WTC11 (cell line): ENCODE results near the gene SLC35F4. TPM values are rescaled to one million over a fixed set of nuclear protein-coding genes. Genes with fewer than 3 reads are reported as not detected.
A peak's percentile ranks its signal among the peaks of the same experiment; 100 is the strongest.

Experiments used
- ATAC-seq: fragments of 200-7000 bp; cut with Tn5 transposase; 2 replicates; pipeline ENCODE4 v1.10.0; 2021; ENCODE audit warnings: mild to moderate bottlenecking, moderate library complexity
- CTCF ChIA-PET: fragments of 300-600 bp; sonication (Branson Sonifier 250); formaldehyde crosslinking; loops from one replicate; lab custom pipeline; 2021; ENCODE audit warnings: antibody characterized with exemption; lab: Charles Lee
- POLR2A ChIA-PET: fragments of 350-600 bp; sonication (Branson Sonifier 250); formaldehyde crosslinking; loops from one replicate; lab custom pipeline; 2021; ENCODE audit warnings: antibody characterized with exemption; lab: Charles Lee
- DNase-seq: peaks from one replicate; pipeline ENCODE4 v3.0.0; 2021; ENCODE audit warnings: low spot score
- H3K27ac Mint-ChIP-seq: 2 replicates; pipeline ENCODE4 v1.8.0; 2021; ENCODE audit warnings: mixed read lengths
- H3K27me3 Mint-ChIP-seq: 2 replicates; pipeline ENCODE4 v1.8.0; 2021; ENCODE audit warnings: low read depth, mild to moderate bottlenecking, moderate library complexity, mixed read lengths
- H3K36me3 Mint-ChIP-seq: 2 replicates; pipeline ENCODE4 v1.8.0; 2021; ENCODE audit warnings: mixed read lengths
- H3K4me1 Mint-ChIP-seq: 2 replicates; pipeline ENCODE4 v1.8.0; 2022; ENCODE audit warnings: mixed read lengths
- H3K4me3 Mint-ChIP-seq: 2 replicates; pipeline ENCODE4 v1.8.0; 2021; ENCODE audit warnings: mild to moderate bottlenecking, moderate library complexity, mixed read lengths
- H3K9me3 Mint-ChIP-seq: 2 replicates; pipeline ENCODE4 v1.8.0; 2021; ENCODE audit warnings: mixed read lengths
- CREM ChIP-seq: sonication (generic); formaldehyde crosslinking; IDR thresholded peaks from 2 replicates; pipeline ENCODE4 v1.8.1; 2022; ENCODE audit warnings: mild to moderate bottlenecking, missing genetic modification reagents, moderate library complexity
- ETV6 ChIP-seq: sonication (generic); formaldehyde crosslinking; IDR thresholded peaks from 2 replicates; pipeline ENCODE4 v1.8.1; 2022; ENCODE audit warnings: mild to moderate bottlenecking, missing genetic modification reagents
- FOXJ3 ChIP-seq: sonication (generic); formaldehyde crosslinking; IDR thresholded peaks from 2 replicates; pipeline ENCODE4 v1.9.0; 2021; ENCODE audit warnings: missing genetic modification reagents, mild to moderate bottlenecking, borderline replicate concordance
- GRHL2 ChIP-seq: fragments of 250-450 bp; sonication (Bioruptor Pico); IDR thresholded peaks from 2 replicates; pipeline ENCODE4 v1.8.0; 2022; ENCODE audit warnings: mild to moderate bottlenecking, moderate library complexity; ENCODE audit not compliant: insufficient replicate concordance, severe bottlenecking
- JUN ChIP-seq: sonication (generic); formaldehyde crosslinking; IDR thresholded peaks from 2 replicates; pipeline ENCODE4 v1.8.0; 2023; ENCODE audit warnings: mild to moderate bottlenecking, missing genetic modification reagents
- MLX ChIP-seq: sonication (generic); formaldehyde crosslinking; IDR thresholded peaks from 2 replicates; pipeline ENCODE4 v1.8.1; 2023; ENCODE audit warnings: mild to moderate bottlenecking, missing genetic modification reagents, moderate library complexity
- NFYB ChIP-seq: sonication (generic); formaldehyde crosslinking; conservative IDR thresholded peaks from 2 replicates; pipeline ENCODE4 v1.8.0; 2022; ENCODE audit warnings: low read depth, missing genetic modification reagents
- NR1H2 ChIP-seq: sonication (generic); formaldehyde crosslinking; IDR thresholded peaks from 2 replicates; pipeline ENCODE4 v1.9.0; 2021; ENCODE audit warnings: mild to moderate bottlenecking, moderate library complexity, missing genetic modification reagents
- RELA ChIP-seq: sonication (generic); formaldehyde crosslinking; IDR thresholded peaks from 2 replicates; pipeline ENCODE4 v1.8.1; 2022; ENCODE audit warnings: missing genetic modification reagents, mild to moderate bottlenecking, borderline replicate concordance
- RORB ChIP-seq: fragments of 250-450 bp; sonication (Bioruptor Pico); IDR thresholded peaks from 2 replicates; pipeline ENCODE4 v1.9.0; 2021; ENCODE audit warnings: mild to moderate bottlenecking
- TEAD1 ChIP-seq: sonication (generic); formaldehyde crosslinking; IDR thresholded peaks from 2 replicates; pipeline ENCODE4 v1.8.0; 2022; ENCODE audit warnings: mild to moderate bottlenecking, missing genetic modification reagents
- TEAD4 ChIP-seq: sonication (generic); formaldehyde crosslinking; IDR thresholded peaks from 2 replicates; pipeline ENCODE4 v1.8.0; 2022; ENCODE audit warnings: mild to moderate bottlenecking, missing genetic modification reagents
- ZNF425 ChIP-seq: fragments of 250-450 bp; sonication (Bioruptor Pico); conservative IDR thresholded peaks from 2 replicates; pipeline ENCODE4 v1.9.0; 2021; ENCODE audit warnings: mild to moderate bottlenecking
- total RNA-seq: library from RNA; stranded (reverse); gene quantifications from 3 replicates; pipeline ENCODE4 v1.2.3, GENCODE V29; 2021
- TF ChIP-seq, protein P1 (sequence below): sonication (generic); formaldehyde crosslinking; IDR thresholded peaks from 2 replicates; pipeline ENCODE4 v1.8.0; 2022; ENCODE audit warnings: mild to moderate bottlenecking, missing genetic modification reagents
- TF ChIP-seq, protein P2 (sequence below): sonication (generic); formaldehyde crosslinking; conservative IDR thresholded peaks from 2 replicates; pipeline ENCODE4 v1.8.1; 2022; ENCODE audit warnings: mild to moderate bottlenecking, missing genetic modification reagents
- TF ChIP-seq, protein P3 (sequence below): fragments of 250-450 bp; sonication (Bioruptor Pico); IDR thresholded peaks from 2 replicates; pipeline ENCODE4 v1.9.0; 2021; ENCODE audit warnings: mild to moderate bottlenecking, borderline replicate concordance
- TF ChIP-seq, protein P4 (sequence below): fragments of 200-600 bp; IDR thresholded peaks from 2 replicates; pipeline ENCODE4 v1.8.0; 2022; ENCODE audit warnings: antibody characterized with exemption

Gene SLC35F4
- total RNA-seq, 1 experiment from 2014 or later, result not detected

- no peak for ATAC-seq
- TF ChIP-seq CREM (CRISPR knock-in tag) (no peak), RELA (CRISPR knock-in tag) (no peak), TEAD4 (CRISPR knock-in tag) (no peak), NFYB (CRISPR knock-in tag) (no peak), NR1H2 (CRISPR knock-in tag) (no peak), RORB (CRISPR knock-in tag) (no peak), MLX (CRISPR knock-in tag) (no peak), ZNF425 (CRISPR knock-in tag) (no peak), ETV6 (CRISPR knock-in tag) (no peak), TEAD1 (CRISPR knock-in tag) (no peak), JUN (no peak), FOXJ3 (CRISPR knock-in tag) (no peak)
- TF ChIP-seq, protein P1, sequence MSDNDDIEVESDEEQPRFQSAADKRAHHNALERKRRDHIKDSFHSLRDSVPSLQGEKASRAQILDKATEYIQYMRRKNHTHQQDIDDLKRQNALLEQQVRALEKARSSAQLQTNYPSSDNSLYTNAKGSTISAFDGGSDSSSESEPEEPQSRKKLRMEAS (CRISPR knock-in tag), result no peak
- TF ChIP-seq, protein P2, sequence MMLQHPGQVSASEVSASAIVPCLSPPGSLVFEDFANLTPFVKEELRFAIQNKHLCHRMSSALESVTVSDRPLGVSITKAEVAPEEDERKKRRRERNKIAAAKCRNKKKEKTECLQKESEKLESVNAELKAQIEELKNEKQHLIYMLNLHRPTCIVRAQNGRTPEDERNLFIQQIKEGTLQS (CRISPR knock-in tag), result no peak
- TF ChIP-seq, protein P3, sequence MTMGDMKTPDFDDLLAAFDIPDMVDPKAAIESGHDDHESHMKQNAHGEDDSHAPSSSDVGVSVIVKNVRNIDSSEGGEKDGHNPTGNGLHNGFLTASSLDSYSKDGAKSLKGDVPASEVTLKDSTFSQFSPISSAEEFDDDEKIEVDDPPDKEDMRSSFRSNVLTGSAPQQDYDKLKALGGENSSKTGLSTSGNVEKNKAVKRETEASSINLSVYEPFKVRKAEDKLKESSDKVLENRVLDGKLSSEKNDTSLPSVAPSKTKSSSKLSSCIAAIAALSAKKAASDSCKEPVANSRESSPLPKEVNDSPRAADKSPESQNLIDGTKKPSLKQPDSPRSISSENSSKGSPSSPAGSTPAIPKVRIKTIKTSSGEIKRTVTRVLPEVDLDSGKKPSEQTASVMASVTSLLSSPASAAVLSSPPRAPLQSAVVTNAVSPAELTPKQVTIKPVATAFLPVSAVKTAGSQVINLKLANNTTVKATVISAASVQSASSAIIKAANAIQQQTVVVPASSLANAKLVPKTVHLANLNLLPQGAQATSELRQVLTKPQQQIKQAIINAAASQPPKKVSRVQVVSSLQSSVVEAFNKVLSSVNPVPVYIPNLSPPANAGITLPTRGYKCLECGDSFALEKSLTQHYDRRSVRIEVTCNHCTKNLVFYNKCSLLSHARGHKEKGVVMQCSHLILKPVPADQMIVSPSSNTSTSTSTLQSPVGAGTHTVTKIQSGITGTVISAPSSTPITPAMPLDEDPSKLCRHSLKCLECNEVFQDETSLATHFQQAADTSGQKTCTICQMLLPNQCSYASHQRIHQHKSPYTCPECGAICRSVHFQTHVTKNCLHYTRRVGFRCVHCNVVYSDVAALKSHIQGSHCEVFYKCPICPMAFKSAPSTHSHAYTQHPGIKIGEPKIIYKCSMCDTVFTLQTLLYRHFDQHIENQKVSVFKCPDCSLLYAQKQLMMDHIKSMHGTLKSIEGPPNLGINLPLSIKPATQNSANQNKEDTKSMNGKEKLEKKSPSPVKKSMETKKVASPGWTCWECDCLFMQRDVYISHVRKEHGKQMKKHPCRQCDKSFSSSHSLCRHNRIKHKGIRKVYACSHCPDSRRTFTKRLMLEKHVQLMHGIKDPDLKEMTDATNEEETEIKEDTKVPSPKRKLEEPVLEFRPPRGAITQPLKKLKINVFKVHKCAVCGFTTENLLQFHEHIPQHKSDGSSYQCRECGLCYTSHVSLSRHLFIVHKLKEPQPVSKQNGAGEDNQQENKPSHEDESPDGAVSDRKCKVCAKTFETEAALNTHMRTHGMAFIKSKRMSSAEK (CRISPR knock-in tag), result no peak
Measured at GRCh38 chr14:57875296-57875695, 9.4 kb upstream of the SLC35F4 start.

DNA sequence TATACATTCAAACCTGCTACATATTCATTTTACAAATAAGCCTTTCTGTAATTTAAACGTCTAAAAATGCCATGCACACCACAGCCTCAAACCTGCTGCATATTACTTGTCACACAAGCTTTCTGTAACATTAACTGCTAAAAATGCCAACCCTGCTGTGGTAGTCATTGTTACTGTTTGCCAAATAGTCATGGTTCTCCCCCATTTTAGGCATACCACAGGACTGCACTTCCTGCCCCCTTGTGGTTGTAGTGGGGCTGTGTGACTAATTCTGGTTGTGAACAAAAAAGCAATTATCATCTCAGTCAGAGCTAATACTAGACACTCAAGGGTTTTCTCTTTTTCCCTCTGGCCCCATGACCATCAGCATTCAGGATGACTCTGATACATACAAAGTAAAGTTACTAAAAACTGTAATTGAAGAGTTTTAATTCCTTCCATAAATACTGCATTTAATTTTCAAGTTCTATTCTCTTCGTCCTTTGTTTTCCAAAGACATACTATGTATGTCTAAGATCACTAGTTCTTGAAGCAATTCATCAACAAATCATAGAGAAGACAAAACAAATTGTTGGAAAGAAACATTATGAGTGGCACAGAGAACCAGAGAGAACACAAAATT is 5.7 kb upstream of the SLC35F4 start:
- no peak overlapping the region for H3K4me3 Mint-ChIP-seq
- no peaks in the 10 kb centered on the region for H3K36me3 Mint-ChIP-seq
- no peaks in the 10 kb centered on the region for H3K9me3 Mint-ChIP-seq
- H3K27me3 Mint-ChIP-seq, result peaks cover 7% of the 10 kb centered on the region
- POLR2A ChIA-PET, result no interaction called here
- peaks cover 24% of the 10 kb centered on the region for H3K4me1 Mint-ChIP-seq
- DNase-seq (peak; percentile 53), ATAC-seq (peak; percentile 86)
- CTCF ChIA-PET, result interaction anchor here (0.8 to 3.5 kb wide), 22 partner anchors 12 to 344 kb away, joined by 3 to 25 read pairs (median 4); no protein-coding TSS in a partner anchor
- no peak for TF ChIP-seq GRHL2
- TF ChIP-seq, protein P4, sequence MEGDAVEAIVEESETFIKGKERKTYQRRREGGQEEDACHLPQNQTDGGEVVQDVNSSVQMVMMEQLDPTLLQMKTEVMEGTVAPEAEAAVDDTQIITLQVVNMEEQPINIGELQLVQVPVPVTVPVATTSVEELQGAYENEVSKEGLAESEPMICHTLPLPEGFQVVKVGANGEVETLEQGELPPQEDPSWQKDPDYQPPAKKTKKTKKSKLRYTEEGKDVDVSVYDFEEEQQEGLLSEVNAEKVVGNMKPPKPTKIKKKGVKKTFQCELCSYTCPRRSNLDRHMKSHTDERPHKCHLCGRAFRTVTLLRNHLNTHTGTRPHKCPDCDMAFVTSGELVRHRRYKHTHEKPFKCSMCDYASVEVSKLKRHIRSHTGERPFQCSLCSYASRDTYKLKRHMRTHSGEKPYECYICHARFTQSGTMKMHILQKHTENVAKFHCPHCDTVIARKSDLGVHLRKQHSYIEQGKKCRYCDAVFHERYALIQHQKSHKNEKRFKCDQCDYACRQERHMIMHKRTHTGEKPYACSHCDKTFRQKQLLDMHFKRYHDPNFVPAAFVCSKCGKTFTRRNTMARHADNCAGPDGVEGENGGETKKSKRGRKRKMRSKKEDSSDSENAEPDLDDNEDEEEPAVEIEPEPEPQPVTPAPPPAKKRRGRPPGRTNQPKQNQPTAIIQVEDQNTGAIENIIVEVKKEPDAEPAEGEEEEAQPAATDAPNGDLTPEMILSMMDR, result peak; percentile 71
- no peak overlapping the region for H3K27ac Mint-ChIP-seq

More at GRCh38 chr14:57875296-57875695, 9.4 kb upstream of the SLC35F4 start:
- peaks cover 24% of the 10 kb centered on the region for H3K4me1 Mint-ChIP-seq
- no peak overlapping the region for H3K27ac Mint-ChIP-seq
- no peak for DNase-seq
- H3K36me3 Mint-ChIP-seq, result peaks cover 7% of the 10 kb centered on the region
- POLR2A ChIA-PET, result no interaction called here
- peaks cover 12% of the 10 kb centered on the region for H3K9me3 Mint-ChIP-seq
- no peak overlapping the region for H3K4me3 Mint-ChIP-seq
- CTCF ChIA-PET, result no interaction called here
- H3K27me3 Mint-ChIP-seq, result peaks cover 7% of the 10 kb centered on the region
